Rectal smooth muscle tissue (tissue), 1 donor: ENCODE results near the gene DCUN1D5.

ENCODE experiments used
- H3K27ac ChIP-seq: one replicate; pipeline ENCODE4 v1.7.0; 2013; ENCODE audit warnings: low read depth, low read length, inconsistent platforms
- H3K27me3 ChIP-seq: one replicate; pipeline ENCODE4 v1.7.0; 2013; ENCODE audit warnings: low read length; ENCODE audit not compliant: control insufficient read depth, insufficient read depth
- H3K36me3 ChIP-seq: one replicate; pipeline ENCODE4 v1.7.0; 2013; ENCODE audit warnings: low read length; ENCODE audit not compliant: control insufficient read depth, insufficient read depth
- H3K4me1 ChIP-seq: one replicate; pipeline ENCODE4 v1.7.0; 2013; ENCODE audit warnings: low read length; ENCODE audit not compliant: control insufficient read depth, insufficient read depth
- H3K4me3 ChIP-seq: one replicate; pipeline ENCODE4 v1.7.0; 2013; ENCODE audit warnings: low read length
- H3K9ac ChIP-seq: one replicate; pipeline ENCODE4 v1.7.0; 2013; ENCODE audit warnings: low read length

DCUN1D5 gene

DNA sequence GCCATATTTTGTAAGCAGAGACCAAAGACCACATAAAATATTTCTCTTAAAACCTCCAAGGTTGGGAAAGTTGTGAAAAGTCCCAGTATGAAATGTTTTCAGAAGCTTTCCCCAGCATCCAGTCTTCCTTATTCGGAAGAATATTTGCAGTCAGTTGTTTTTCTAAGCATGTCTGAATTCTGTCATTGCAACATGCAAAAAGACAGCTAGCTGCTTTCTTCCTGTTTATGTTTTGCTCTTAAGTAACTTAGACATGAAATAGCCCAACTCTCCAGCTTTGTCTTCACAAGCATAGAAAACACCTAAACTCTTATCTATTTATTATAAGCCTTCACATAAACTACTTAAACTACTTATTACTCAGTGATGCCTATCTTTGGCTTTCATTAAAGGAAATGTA lies 78.5 kb downstream of the DCUN1D5 start:
- H3K36me3 ChIP-seq = no peaks in the 10 kb centered on the region
- no peaks in the 10 kb centered on the region for H3K4me1 ChIP-seq
- H3K27me3 ChIP-seq = no peaks in the 10 kb centered on the region
- no peak overlapping the region for H3K4me3 ChIP-seq
- no peak overlapping the region for H3K27ac ChIP-seq
- H3K9ac ChIP-seq = no peak overlapping the region
